Ishikawa (cell line): Measurements from ENCODE around the gene C4orf33.

Experiments used
- CEBPB ChIP-seq: IDR thresholded peaks from 2 replicates; pipeline ENCODE4 v1.6.1; 2012
- CREB1 ChIP-seq: IDR thresholded peaks from 2 replicates; pipeline ENCODE4 v1.6.1; 2012; ENCODE audit warnings: low read depth
- EGR1 ChIP-seq: IDR thresholded peaks from 2 replicates; pipeline ENCODE4 v1.6.1; 2012
- EP300 ChIP-seq: IDR thresholded peaks from 2 replicates; pipeline ENCODE4 v1.6.1; 2012; ENCODE audit warnings: borderline replicate concordance
- FOXM1 ChIP-seq: IDR thresholded peaks from 2 replicates; pipeline ENCODE4 v1.6.1; 2012; ENCODE audit warnings: low read depth, borderline replicate concordance
- NFIC ChIP-seq: IDR thresholded peaks from 2 replicates; pipeline ENCODE4 v1.6.1; 2012
- RAD21 ChIP-seq: IDR thresholded peaks from 2 replicates; pipeline ENCODE4 v1.6.1; 2012; ENCODE audit warnings: low read depth
- TAF1 ChIP-seq: IDR thresholded peaks from 2 replicates; pipeline ENCODE4 v1.6.1; 2012; ENCODE audit warnings: low read depth, mild to moderate bottlenecking
- TCF12 ChIP-seq: IDR thresholded peaks from 2 replicates; pipeline ENCODE4 v1.6.1; 2012; ENCODE audit warnings: low read depth
- TEAD4 ChIP-seq: IDR thresholded peaks from 2 replicates; pipeline ENCODE4 v1.6.1; 2012
- YY1 ChIP-seq: IDR thresholded peaks from 2 replicates; pipeline ENCODE4 v1.6.1; 2012; ENCODE audit warnings: low read depth
- ZBTB7A ChIP-seq: IDR thresholded peaks from 2 replicates; pipeline ENCODE4 v1.6.1; 2012; ENCODE audit warnings: low read depth
- TF ChIP-seq, protein P1 (sequence below): IDR thresholded peaks from 2 replicates; pipeline ENCODE4 v1.6.1; 2012
- TF ChIP-seq, protein P2 (sequence below): IDR thresholded peaks from 2 replicates; pipeline ENCODE4 v1.6.1; 2012; ENCODE audit warnings: low read depth, mild to moderate bottlenecking
- TF ChIP-seq, protein P3 (sequence below): IDR thresholded peaks from 2 replicates; pipeline ENCODE4 v1.6.1; 2012

Gene C4orf33

DNA sequence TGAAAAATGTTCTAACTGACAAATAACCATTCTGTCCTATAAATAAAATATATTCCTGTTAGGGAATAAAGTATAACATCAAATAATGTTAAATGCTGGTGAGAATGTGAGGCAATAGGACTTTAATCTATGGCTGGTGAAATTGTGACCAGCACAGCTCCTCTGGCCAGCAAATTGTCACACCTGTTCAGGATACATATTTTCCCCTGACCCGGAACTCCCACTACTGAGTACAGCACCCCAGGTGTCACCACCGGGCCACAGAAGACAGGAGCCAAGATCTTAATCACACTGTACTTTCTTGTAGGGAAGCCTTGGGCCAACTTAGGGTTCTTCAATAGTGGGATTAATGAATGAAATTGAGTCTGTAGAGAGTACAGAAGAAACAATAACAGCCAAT lies 33.2 kb downstream of the C4orf33 start:
- TF ChIP-seq YY1 (no peak), FOXM1 (no peak), RAD21 (no peak), ZBTB7A (no peak), EGR1 (no peak), TAF1 (no peak), EP300 (no peak), NFIC (no peak), CEBPB (no peak)
- TF ChIP-seq, protein P1, sequence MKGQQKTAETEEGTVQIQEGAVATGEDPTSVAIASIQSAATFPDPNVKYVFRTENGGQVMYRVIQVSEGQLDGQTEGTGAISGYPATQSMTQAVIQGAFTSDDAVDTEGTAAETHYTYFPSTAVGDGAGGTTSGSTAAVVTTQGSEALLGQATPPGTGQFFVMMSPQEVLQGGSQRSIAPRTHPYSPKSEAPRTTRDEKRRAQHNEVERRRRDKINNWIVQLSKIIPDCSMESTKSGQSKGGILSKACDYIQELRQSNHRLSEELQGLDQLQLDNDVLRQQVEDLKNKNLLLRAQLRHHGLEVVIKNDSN, result no peak
- TF ChIP-seq, protein P2, sequence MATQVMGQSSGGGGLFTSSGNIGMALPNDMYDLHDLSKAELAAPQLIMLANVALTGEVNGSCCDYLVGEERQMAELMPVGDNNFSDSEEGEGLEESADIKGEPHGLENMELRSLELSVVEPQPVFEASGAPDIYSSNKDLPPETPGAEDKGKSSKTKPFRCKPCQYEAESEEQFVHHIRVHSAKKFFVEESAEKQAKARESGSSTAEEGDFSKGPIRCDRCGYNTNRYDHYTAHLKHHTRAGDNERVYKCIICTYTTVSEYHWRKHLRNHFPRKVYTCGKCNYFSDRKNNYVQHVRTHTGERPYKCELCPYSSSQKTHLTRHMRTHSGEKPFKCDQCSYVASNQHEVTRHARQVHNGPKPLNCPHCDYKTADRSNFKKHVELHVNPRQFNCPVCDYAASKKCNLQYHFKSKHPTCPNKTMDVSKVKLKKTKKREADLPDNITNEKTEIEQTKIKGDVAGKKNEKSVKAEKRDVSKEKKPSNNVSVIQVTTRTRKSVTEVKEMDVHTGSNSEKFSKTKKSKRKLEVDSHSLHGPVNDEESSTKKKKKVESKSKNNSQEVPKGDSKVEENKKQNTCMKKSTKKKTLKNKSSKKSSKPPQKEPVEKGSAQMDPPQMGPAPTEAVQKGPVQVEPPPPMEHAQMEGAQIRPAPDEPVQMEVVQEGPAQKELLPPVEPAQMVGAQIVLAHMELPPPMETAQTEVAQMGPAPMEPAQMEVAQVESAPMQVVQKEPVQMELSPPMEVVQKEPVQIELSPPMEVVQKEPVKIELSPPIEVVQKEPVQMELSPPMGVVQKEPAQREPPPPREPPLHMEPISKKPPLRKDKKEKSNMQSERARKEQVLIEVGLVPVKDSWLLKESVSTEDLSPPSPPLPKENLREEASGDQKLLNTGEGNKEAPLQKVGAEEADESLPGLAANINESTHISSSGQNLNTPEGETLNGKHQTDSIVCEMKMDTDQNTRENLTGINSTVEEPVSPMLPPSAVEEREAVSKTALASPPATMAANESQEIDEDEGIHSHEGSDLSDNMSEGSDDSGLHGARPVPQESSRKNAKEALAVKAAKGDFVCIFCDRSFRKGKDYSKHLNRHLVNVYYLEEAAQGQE, result no peak

DNA sequence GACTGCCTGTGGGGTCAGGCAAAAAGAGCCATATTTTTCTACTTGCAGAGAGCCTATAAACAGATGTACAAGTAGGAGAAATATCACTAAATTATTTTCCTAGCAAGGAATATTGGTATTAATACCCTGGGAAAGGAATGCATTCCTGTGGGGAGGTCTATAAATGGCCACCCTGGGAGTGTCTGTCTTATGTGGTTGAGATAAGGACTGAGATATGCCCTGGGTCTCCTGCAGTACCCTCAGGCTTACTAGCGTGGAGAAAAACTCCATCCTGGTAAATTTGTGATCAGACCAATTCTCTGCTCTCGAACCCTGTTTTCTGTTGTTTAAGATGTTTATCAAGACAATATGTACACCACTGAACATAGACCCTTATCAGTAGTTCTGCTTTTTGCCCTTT lies 35.4 kb downstream of the C4orf33 start:
- TF ChIP-seq TCF12, result no peak
- TF ChIP-seq, protein P2, result no peak
- no peak for TF ChIP-seq EP300
- TF ChIP-seq FOXM1, result no peak
- no peak for TF ChIP-seq ZBTB7A
- no peak for TF ChIP-seq CEBPB
- TF ChIP-seq, protein P1, result no peak
- TF ChIP-seq EGR1, result no peak
- TF ChIP-seq, protein P3, sequence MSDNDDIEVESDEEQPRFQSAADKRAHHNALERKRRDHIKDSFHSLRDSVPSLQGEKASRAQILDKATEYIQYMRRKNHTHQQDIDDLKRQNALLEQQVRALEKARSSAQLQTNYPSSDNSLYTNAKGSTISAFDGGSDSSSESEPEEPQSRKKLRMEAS, result no peak
- no peak for TF ChIP-seq NFIC
- TF ChIP-seq TAF1, result no peak
- TF ChIP-seq CREB1, result no peak
- no peak for TF ChIP-seq RAD21
- no peak for TF ChIP-seq YY1
- no peak for TF ChIP-seq TEAD4

DNA sequence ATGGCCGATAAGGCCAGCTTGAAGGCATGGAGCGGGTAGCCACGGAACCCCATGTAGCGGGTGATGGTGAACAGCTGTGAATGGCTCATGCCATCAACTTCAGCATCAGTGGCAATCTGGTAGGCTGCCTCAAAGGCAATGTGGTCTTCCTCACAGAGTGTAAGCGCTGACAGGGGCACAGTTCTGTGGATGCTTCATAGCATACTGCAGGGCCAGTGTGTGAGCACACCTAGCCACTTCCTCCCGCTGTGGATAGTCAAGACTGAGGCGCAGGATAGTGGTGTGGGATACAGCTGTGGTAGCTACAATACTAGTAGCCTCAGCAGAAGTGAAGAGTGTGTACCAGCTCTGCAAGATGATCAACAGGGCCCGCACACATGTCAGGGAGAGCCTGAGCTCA lies 40.5 kb downstream of the C4orf33 start:
- TF ChIP-seq FOXM1, result no peak
- TF ChIP-seq EP300, result no peak
- TF ChIP-seq TEAD4, result no peak
- TF ChIP-seq, protein P2, result no peak
- TF ChIP-seq YY1, result no peak
- TF ChIP-seq RAD21, result no peak
- TF ChIP-seq NFIC, result no peak
- TF ChIP-seq, protein P3, result no peak
- TF ChIP-seq TCF12, result no peak
- no peak for TF ChIP-seq EGR1
- TF ChIP-seq CEBPB, result no peak
- TF ChIP-seq, protein P1, result no peak
- TF ChIP-seq TAF1, result no peak
- TF ChIP-seq CREB1, result no peak
- no peak for TF ChIP-seq ZBTB7A

DNA sequence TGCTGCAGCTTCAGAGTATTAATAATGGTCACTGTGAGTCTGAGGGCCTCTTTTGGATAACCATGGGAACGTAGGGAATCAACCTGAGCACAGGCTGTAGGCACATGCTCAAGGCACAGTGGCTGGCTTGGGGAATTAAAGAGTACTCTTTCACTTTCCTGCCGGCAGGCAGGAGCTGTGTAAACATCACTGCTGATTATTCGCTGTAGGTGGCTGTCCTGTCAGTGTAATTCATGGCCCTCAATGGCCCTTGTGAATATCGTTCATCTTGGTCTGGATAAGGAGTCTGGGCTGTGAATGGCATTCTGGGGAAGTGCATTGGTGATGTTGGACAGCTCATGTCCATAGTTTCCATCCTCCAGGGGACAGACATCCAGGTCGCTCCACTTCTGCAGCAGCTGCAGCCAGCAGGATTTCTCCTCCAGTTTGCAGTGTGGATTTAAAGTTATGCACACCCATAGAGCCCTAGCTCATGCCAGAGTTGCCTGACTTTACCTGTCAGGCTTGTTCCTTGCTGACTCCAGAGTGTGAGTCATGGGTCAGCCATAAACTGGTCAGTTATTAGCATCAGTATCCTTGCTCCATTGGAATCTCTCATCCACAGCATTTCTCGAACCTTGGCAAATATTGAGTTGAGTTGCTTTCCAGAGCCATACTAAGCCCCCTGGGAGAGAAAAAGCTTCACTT lies 43.0 kb downstream of the C4orf33 start:
- TF ChIP-seq EGR1, result no peak
- no peak for TF ChIP-seq TCF12
- no peak for TF ChIP-seq CEBPB
- TF ChIP-seq, protein P1, result no peak
- TF ChIP-seq RAD21, result no peak
- no peak for TF ChIP-seq ZBTB7A
- TF ChIP-seq, protein P3, result no peak
- TF ChIP-seq NFIC, result no peak
- no peak for TF ChIP-seq CREB1
- TF ChIP-seq, protein P2, result no peak
- no peak for TF ChIP-seq EP300
- TF ChIP-seq TAF1, result no peak
- no peak for TF ChIP-seq FOXM1
- TF ChIP-seq YY1, result no peak
- no peak for TF ChIP-seq TEAD4
